Activated CD4-positive, alpha-beta T cell treated with anti-CD3 and anti-CD28 coated beads for 24 hours (primary cell): Measurements from ENCODE around the gene CTAGE1.
"Not testable (repeated sequence)": the region's sequence is repeated elsewhere in the genome, so short reads cannot be mapped to it uniquely, and the experiment has no call there.

Experiments
- DNase-seq, 2 donors: peaks; one replicate each; pipeline ENCODE4 v3.0.0-alpha.2; 2020; ENCODE audit warnings: low read depth in 2 of 2

CTAGE1 gene

DNA sequence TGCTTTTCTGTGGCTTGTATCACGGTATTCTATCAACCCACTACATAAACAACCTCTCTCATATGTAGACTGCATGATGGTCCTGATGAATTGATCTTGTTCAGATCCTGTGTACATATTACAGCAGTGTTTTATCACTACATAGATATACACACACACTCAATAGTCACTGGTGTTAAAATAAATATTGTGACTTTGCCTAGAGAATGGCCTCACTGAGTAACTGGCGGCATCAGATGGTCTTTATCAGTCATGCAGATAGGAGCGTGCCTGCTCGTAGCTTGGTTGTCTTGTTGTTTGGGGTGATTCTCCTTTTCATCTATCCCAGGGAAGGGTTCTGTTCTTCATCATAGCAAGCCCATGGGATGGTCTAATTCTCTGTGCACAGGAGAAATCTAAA, 18.4 kb upstream of the CTAGE1 start:
- no peak for DNase-seq

DNA sequence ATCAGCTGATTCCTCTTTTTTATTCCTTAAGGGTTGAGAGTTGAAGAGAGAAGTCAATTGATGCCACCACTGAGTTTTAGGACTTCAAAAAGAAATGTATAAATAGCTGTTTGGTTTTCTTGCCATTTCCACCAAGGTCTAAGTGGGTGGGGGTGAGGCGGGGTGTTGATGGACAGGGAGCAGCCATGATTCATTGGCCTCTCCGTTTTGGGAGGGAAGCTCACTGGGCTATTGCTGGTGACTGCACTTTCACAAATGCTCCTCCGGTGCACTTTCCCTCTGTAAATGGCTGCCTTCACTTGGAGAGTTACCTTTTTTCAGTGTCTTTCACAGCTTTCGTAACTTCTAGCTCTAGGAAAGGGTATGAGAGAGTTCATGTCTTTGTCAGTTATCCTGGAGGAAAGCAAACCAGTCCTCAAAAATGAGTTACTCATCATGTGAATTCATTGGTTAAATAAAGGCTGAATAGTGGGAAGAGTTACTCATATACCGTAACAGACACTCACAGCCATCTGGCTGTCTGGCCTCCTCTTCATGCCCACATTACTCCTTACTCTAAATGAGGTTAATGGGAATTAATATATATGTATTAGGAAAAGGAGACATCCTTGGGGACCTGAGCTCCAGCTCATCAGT, 17.4 kb upstream of the CTAGE1 start:
- DNase-seq = no peak

DNA sequence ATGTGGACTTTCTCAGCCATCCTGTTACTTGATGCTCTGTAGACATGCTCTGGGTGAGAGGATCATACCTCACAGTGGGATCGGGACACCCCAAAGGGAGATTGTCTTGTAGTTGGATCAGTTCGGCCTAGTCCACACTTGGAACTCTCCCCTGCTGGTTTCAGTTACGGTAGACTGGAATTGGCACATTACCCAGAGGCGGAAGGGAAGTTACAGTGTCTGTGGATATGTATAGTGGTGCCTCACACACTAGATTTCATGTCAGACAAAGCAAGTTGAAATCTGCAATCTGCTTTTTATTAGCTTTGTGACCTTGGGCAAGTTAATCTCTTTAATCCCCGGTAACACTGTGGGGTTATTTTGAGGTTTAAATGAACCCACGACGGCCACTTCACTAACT, 16.2 kb upstream of the CTAGE1 start:
- DNase-seq = no peak

DNA sequence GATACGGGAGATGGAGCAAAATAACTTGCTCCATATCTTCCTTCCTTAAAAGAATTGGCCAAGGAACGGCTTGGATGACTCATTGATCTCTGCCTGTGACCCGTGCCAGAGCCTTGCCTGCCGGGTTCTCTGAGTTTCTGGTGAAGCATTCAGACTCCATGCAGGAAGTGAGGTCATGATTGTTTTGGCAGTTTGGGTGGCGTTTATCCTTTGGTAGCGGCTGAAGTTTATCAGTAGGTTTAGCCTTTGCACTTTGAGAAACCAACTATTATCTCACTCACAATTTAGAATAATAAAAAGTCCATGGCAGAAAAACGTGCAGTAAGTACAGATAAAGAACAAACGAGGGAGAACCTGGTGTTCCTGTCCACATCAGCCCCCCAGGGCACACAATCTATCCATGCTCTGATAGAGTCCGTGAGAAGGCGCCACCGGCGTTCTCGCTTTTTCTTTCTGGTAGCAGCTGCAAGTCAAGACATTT, 15.0 kb upstream of the CTAGE1 start:
- DNase-seq = no peak

DNA sequence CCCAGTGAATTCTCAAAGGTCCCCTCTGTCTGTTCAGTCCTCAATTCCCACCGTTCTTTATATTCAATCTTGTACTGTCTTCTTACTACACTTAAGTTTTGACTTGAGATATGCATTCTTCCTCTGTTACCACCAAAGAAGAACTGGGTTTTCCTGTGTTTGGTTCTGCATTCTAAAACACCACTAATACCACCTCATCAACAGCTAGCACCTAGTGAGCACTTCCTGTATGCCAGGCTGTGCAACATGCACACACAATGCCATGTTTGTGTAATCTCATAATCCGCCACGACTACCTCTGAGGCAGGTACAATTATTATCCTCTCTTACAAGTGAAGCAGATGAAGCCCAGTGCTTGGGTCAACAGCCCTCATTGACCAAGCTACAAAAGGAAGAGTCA, 11.8 kb upstream of the CTAGE1 start:
- DNase-seq = no peak

DNA sequence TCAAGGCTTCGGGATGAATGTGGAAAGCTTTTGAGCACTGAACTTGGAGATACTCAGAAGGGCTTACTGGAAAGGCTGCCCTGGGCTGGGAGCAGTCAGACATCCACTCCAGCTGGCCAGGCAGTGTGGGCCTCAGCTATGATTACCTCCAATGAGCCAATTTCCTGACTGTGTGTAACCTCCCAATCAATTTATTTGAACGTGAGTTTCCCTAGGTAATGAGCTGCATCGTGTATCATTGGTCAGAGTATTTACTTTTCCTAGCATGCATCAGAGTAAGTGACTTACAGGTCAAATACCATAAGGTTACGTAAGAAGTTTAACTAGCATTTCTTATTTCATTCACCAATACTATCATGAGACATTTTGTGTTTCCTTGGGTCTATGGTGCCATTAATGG, 11.0 kb upstream of the CTAGE1 start:
- no peak for DNase-seq

DNA sequence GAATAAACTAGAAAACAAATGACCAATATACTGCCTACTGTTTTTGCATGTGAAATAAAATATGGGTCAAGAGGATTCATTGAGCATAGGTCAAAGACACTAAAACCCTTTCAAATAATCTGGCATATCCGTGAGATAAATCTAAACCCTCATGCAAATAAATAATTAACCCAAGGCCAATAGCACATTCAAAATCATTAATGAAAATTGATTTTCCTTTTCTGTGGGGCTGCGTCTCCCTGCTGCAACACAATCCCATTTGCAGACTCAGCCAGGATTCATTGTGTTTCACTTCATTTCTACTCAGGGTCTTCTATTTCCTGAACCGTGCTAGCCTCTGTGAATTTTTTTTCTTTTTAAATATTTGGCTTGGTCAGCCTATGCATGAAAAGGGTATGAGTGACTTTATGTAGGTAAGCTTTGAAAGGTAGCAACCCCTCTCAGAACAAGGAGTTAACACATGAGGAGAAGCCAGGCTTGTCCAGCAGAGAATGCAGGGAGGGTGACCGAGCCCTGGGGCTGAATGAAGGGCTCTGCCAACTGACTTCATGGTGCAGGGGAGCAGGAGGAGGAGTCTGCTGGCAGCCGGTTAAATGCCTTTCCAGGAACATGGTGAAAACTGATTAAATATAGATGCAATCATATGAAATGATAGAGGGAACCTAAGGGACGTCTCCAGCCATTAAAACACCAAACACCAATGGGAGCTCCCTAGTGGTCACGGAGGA, 10.3 kb upstream of the CTAGE1 start:
- DNase-seq = no peak

DNA sequence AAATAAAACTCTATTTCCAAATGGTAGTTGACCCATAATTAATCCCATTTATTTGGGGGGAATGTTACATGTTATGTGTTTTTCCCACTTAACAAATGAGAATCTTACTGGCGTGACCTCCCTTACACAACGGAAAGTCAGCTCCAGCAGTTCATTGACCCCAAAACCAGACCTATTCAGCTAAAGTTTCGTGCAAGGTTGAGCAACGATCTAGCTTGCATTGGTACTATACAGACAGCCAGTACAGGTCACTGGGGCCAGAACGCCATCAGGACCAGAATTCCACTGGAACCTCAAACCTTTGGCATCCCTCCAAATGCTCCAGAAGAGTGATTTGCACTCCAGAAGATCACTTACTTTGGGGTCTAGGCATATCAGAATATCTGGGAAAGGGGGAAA, 6.8 kb upstream of the CTAGE1 start:
- DNase-seq = no peak

DNA sequence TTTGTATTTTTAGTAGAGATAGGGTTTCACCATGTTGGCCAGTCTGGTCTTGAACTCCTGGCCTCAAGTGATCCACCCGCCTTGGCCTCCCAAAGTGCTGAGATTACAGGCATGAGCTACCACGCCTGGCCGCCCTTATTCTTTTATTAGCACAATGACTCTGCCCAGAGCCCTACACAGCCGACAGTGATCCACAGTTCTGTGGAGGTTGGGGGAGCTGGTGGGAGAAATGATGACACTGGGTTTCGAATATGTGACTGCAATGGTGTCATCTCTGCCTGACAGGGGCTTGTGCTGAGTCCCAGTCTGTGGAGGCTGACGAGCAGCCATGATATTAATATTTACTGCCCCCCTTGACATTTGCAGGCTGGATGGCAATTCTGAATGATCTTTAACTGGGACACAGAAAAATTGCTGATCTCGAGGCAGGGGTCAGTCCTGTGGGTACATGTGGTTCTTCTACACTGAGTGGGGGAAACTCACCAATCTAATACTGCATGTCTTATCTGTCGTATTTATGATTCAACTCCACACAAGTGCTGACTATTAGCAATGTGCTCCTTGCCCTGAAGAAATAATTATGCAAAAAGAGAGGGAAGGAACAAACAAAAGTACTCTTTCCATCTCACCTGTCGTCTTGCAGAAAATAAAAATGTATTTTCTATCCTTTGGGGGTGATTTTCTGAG, 6.3 kb upstream of the CTAGE1 start:
- no peak for DNase-seq

DNA sequence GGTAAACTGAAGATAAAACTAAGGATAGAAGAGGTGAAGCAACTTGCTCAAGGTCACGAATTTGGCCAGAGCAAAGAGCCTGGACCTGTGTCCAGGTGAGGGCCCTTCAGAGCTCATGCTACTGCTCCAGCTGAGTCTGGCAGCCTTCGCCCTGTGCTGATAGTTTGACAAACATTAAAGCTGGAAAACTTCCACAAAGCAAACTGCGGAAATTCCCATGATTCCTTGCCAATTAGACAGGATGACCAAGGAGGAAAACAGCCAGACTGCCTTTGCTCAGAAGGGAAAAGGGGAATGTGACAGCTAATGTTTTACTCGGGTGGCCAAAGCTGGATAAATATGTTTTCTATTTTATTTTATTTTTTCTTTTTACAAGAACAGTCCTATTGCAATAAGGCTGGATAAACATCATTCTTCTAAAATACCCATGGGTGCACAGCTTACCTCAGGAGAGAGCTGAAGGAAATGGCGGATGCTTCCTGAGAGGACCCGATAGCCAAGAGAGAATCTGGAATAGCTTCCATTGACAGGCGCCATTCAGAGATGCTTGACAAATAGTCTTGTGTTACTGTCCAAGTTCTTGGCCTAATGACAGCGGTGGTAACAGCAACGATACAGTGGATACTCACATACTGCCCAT, 5.3 kb upstream of the CTAGE1 start:
- DNase-seq = no peak

DNA sequence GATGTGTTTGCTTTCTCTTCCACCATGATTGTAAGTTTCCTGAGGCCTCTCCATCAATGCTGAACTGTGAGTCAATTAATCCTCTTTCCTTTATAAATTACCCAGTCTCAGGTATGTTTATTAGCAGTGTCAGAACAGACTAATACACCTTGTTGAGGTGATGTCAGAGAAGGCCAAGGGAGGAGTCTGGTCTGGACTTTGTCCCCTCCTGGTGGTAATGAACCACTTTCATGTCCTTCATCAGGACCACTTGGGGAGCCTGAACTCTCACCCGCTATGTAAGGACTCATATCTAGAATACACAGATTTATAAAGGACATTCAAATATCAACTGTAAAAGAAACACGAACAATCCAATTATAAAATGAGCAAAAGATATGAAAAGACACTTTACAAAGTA, 2.9 kb upstream of the CTAGE1 start:
- DNase-seq = no peak

DNA sequence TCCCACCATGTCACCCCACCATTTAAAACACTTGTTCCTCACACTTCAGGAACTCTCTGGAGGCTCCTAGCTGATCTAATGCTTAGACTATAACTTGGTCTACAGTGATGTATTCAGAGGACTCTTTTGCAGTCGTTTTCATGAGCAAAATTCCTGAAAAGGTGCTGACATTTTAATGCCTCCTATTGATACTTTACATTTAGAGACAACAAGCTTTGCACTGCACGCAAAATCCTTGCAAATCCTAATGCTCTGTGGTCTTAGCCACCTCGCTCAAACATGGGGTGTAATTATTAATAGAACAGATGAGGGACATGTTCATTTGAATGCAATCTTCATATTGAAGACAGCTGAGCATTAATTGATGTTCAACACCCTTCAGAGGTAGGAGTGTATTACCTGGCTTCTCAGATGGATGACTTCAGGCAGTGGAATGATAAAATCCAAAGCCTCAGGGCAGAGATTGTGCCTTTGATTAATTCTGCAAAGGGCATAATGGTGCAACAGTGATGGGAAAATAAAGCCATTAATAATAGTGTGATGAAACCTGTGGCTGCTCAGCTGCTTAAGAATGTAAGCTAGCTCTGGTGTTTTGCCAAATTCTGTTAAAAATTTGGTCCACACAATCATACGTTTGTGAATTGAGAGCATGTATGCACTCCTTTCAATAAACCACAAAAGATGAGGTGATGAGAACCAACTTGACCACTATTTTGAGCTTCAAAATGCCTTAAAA, 5.4 kb downstream of the CTAGE1 start:
- no peak for DNase-seq

DNA sequence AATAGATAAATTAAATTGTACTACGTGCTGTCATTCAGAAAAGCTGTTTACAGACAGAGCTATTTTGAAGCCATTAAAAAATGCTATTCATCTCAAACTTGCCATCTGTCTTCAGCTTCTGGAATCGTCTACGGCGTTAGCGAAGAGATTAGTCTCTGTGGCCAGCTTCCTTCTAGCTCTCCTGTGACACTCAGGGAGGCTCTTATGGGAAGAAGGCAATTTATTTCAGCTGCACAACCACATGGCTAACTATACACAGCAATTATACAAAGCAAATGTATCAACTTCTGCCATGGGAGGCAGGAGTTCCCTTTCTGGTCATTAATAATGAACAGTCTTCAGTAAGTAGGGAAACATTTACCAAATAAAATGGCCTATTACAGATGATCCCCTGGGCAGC, 6.3 kb downstream of the CTAGE1 start:
- no peak for DNase-seq

DNA sequence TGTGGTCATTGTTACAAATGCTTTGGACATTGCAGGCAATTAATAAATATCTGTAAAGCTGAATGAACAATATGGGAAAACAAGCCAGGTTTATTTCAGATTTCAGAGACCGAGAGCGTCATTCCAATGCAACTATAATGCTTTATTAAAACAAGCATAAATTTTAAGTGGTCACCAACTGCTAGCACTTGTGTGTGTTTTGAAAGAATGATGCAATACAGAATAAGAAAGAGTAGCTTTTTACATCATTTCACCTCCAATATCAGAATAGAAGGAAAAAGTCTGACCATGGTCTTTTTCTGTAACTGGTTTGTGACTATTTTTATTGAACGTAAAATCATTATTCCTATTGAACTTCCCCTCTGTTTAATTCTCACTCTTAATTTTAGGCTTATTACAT, 7.6 kb downstream of the CTAGE1 start:
- no peak for DNase-seq

DNA sequence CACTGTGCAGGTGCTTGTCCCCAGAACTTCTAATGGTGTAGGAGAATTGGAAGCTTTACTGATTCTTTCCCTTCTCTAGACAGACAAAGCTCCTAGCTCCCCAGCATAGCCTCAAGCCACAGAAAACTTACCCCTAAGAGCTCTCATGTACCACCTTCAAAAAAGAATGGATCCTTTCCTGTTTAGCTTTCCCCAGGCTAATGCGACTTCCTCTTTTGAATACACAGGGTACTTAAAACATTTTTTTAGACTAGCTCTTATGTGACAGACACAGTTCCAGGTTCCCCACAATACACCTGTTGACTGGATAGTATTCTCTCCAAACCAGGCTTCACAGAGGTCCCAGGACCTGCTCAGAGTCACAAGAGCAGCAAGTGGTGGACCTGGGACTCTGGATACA, 8.3 kb downstream of the CTAGE1 start:
- DNase-seq = no peak

DNA sequence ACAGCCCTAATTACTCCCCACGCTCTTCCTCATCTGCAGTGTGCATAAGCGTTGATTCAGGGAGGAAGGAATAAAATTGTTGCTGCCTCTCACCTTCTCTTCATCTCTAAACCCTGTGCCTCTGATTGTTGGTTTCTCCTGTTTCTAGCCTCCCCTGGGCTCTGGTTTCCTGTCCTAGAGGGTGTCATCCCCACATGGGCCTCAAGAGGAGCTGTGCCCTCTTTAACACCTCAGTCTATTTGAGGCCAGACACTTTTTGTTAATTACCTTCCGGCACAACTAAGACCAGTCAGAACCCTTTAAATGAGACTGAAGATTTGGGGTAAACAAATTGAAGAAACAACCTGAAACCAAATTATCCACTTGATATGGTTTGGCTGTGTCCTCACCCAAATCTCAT, 9.7 kb downstream of the CTAGE1 start:
- DNase-seq = no peak

DNA sequence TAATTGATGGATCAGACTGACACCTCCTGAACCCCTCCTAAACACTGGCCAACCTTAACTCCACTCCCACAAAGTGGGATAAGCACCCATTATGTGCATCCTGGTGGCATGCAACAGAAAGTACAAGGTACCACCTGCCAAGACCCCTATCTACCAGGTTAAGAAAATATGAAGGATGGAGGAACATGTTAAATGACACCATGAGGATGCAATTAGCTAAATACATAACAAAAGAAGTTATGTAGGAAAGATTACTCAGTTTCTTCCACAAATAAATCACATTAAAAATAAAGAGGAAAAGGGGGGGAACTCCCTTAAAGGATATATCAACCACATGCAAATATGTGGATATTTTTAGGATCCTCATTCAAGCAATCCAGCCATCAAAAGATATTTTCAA, 12.6 kb downstream of the CTAGE1 start:
- DNase-seq = no peak

DNA sequence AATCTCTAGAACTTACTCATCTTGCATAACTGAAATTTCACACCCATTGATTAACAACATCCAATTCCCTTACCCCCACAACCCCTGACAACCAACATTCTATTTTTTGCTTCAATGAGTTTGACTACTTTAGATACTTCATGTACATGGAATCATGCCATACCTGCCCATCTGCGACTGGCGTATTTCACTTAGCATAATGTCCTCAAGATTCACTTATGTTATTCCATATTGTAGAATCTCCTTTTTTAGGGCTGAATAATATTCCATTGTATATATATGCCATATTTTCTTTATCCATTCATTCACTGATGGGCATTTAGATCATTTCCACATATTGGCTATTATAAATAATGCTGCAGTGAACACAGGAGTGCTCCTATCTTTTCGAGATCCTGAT, 13.8 kb downstream of the CTAGE1 start:
- DNase-seq = no peak

DNA sequence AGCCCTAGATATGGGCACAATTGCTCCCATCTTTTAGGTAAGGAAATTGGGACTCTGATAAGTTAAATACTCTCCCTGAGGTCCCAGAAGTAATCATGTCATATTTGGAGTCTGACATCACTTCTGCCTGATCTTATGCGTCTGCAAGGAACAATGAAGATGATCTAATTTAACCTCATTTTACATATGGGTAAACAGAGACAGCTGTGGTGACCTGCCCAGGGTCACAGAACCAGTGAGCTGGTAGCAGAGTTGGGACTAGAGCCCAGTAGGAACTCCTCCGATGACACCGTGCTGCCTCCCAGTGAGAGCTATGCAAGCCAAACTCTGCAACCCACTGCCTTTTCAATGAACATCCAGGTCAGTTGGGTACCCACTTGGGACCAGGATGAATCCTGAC, 17.8 kb downstream of the CTAGE1 start:
- no peak for DNase-seq

DNA sequence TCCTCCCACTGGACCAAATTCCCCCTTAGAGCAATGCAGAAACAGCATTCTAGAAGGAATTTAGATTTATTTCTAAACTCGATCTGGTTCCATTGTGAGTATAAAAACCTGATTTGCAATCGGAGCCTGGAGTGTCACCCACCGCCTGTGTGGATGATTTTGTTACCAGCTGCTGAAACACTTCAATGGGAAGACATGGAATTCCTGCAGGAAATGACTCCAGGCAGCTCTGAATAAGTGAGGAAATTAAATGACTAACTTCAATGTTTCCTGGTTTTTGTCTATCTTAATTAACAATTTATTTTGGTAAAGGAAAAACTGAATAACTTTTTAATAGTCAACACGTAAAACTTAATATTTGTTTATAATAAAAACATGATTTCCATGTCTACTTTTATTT, 19.3 kb downstream of the CTAGE1 start:
- no peak for DNase-seq

DNA sequence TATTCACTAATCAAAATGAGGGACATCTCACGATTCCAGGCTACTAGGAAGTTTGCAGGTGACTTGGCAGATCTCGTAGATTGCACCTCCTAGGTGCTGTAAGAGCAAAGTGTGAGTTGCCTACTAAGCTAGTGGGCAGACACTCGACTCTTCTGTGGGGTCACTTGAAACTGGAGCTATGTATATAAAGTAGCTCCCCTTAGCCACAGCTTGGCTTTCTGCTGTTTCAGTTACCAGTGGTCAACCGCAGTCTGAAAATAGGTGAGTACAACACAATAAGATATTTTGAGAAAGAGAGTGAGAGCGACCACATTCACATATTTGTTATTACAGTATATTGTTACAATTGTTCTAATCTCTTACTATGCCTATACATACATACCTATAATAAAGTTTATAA, 23.3 kb downstream of the CTAGE1 start:
- DNase-seq = no peak

DNA sequence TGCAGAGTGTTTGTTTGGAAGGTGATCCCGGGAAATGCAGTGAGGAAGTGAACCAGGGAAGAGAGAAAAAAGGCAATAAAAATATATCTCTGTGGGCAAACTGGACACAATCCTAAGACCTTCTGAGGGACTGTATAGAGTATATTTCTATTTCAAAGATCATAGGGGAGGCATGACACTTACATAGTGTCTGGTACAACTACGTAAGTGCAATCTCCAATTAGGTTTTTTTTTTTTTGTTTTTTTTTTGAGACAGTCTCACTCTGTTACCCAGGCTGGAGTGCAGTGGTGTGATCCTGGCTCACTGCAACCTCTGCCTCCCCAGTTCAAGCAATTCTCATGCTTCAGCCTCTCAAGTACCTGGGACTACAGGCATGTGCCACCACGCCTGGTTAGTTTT, 24.6 kb downstream of the CTAGE1 start:
- not testable (repeated sequence) for DNase-seq
